Stimulated activated CD8-positive, alpha-beta memory T cell treated with anti-CD3 and anti-CD28 coated beads, Interleukin-4, amount 100 ng/mL, for 1 hour (primary cell): ENCODE measurements around the gene ANKRD7.
"Not testable (repeated sequence)": the region's sequence is repeated elsewhere in the genome, so short reads cannot be mapped to it uniquely, and the experiment has no call there.

Experiments
- DNase-seq, 2 donors: peaks; one replicate each; pipeline ENCODE4 v3.0.0-alpha.2; 2020; ENCODE audit warnings: low read depth in 2 of 2, low spot score in 1 of 2

Gene ANKRD7

DNA sequence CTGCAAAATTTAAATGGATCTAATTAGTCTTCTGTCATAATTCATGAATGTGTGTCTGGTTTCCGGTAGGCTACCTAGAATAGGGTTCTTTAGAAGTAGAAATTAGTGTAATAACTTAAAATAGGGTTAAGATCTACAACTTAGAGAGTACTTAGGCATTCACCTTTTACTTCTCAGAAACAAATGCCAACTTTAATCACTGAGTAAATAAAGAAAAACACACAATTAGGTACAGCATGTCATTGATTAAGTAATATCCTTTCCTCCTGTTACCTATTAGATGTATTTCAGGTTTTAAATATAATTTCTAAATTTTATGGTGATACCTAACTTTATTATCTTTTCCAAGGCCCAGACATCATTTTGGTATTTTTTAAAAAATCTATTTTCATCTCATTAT, 9.3 kb downstream of the ANKRD7 start:
- DNase-seq: no peak

DNA sequence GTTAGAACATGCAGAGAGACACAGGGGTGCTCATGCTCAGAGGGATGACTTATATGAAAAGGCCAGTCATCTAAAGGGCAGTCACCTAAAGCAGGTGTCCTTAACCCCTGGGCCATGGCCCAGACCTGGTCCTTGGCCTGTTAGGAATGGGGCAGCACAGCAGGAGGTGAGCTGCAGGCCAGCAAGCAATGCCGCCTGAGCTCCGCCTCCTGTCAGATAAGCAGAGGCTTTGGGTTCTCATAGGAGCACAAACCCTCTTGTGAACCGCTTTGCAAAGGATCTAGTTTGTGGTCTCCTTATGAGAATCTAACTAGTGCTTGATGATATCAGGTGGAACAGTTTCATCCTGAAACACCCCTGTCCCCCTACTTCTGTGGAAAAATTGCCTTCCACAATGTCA, 14.5 kb downstream of the ANKRD7 start:
- no peak for DNase-seq

DNA sequence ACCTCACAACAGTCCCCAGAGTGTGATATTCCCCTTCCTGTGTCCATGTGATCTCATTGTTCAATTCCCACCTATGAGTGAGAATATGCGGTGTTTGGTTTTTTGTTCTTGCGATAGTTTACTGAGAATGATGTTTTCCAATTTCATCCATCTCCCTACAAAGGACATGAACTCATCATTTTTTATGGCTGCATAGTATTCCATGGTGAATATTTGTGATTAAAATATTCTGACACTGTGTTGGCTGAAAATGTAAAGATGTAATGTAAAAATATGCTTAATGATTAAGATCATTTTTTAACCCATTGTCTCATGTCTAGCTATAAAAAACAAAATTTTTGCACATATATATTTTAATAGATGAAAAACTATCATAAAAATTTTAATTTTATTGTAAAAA, 15.8 kb downstream of the ANKRD7 start:
- DNase-seq: not testable (repeated sequence)

DNA sequence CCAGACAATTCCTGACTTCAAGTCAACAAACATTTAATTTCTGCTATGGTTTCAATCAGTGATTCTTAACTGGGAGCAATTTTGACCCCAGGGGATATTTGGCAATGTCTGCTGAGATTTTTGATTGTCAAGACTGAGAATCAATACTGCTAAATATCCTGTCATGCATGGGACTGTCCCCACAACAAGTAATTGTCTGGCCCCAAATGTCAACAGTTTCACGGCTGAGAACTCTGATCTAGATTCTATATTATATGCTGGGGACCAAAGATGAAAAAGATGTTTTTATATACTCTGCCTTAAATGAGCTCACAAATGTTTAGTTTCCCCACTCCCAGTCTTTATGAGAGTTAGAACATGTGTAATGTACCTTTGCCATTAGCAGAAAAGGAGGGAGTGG, 19.2 kb downstream of the ANKRD7 start:
- no peak for DNase-seq

DNA sequence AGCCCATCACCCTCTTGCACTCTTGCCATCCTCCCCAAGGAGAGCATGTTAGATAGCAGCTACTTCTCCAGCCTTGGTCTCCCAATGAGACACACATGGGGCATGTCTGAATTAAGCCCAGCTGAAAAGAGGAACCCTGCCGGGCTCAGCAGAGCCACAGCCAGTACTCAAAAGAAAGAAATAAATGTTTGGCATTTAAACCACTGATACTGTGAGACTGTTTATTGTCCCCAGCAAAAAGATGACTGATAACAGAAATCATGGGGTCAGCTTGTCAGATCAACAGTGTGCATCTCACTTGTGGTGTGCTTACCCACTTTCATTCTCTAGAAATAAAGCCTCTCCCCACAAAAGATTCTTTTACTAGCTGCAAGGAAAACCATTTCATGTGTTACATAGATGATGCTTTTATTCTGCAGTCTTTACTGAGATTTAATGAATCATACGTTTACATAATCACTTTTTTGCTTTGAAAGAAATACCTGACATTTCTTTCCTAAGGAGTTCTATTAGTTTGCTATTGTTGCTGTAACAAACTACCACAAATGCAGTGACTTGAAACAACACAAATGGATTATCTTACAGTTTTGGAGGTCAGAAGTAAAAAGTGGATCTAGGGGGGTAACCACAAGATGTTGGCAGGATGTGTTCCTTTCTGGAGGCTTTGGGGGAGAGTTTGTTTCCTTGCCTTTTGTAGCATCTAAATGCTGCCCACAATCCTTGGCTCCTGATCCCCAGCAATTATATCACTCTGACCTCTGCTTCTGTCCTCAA, 20.9 kb downstream of the ANKRD7 start:
- DNase-seq: no peak

DNA sequence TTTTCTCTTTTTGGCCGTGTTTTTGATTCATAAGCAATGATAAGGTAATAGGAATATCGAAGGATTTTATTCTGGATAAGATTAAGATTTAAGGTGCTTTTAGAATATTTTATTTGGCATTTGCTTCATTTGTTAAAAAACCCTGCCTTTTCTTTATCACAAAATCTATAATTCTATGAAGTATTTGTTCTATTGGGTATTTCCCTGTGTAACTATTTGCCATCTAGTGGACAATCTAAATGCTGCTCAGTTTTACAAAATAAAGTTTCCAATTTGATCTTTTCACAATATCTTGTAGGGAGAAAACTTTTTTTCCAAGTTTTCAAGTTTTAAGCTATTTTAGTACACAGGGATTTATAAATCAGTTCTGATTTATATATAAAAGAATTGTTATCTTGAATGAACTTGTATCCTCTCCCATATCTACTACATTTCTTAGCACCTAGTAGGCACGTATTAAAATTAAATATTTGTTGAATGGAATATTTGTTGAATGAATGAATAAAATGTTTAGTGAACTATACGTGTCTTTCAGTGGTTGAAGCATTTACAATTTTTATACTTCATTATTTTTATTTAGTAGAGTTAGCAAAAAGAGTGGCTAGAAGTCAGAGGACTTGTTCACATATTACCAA, 26.5 kb downstream of the ANKRD7 start:
- DNase-seq: no peak

DNA sequence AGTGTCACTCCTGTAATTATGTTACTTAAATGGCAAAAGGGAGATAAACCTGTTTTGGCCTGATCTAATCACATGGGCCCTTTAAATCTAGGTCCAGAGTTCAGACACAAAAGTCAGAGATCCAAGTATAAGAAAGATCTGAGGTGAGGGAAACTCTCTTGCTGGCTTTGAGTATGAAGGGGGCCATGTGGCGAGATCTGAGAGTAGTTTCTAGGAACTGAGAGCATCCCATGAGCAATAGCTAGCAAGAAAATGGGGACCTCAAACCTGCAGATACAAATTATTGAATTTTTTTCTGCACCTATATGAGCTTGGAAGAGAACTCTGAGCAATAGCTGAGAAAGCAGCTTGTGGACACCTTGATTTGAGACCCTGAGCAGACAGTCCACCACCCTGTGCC, 27.6 kb downstream of the ANKRD7 start:
- DNase-seq: no peak

DNA sequence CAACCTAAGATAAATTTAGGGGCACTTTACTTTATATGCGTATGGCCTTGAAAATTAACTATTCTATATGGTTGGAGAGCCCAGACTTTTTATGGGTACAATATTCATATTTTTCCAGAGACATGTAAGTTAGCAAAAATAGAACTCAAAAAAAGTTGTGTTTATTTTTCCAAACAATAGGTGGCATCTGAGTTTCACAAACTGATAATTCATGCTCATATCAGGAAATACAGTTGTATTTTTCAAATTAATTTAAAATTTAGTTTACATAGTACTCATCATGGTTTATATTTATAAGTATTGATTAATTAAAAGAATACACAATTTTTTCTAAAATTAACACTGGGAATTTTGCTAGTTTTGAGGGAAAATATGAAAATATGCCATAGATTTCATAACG, 34.6 kb downstream of the ANKRD7 start:
- DNase-seq: no peak

DNA sequence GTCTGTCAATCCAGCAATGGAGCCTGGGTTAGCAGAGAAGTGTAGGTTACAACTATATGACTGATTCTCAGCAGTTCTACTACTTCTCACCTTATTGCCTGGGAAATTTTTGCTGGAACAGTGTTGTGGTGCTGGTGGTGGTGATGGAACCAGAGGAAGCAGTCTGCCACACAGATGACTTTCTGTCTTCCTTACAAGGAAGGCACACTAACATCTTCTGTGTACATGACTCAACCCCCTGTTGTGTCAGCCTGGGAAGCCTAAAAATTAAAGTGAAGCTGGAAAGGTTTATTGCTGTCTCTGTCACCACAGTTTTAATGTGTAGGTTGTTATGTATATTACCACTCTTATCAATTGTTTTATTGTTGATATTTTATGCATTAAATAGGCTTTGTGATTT, 40.3 kb downstream of the ANKRD7 start:
- DNase-seq: no peak

DNA sequence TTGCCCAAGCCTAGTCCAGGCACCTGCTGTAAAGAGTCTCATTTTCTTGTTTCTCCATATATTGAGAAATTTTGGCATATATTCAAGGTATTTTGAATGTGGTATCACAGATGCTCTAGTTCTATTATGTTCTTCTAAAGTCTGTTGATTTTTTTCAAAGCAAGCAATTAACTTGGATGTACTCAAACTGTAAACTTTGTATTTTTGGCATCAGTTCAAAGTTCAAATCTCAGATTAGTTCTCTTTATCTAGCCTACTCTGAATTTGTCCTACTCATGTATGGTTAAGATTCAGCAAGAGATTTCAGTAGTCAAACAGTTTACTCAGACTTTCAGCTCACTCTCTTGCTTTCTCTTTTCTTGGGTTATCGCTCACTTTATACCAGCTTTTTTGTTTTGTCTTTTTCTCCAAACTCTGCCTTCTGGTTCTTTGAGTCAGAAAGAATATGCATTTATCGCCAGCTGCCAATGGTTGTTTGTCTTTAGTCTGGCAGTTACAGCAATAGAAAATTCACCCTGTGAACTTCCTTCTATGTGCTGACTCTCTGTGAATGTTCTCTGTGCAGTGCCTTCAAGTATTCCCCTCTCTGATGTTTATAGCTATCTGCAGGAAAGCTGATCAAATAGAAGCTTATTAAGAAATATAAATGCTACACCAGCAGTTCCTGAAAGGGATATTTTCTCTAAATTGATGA, 56.0 kb downstream of the ANKRD7 start:
- no peak for DNase-seq

DNA sequence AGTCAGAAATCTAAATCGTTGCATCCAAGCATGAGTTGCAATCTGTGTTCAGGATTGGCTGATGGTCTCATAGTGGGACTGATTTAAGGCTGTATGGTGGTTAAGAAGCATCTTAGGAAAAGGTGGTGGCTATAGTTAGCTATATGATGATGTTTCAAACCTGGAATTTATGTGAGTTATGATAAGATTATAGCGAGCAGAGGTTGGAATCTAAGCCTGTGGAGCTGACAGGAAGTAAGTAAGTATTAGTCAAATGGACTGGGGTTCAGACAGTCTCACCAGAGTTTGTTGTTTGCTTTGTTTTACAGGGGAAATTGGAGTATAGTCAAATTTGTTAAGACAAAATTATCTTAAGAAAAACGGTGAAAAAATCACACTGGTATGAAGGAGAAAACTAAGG, 56.7 kb downstream of the ANKRD7 start:
- DNase-seq: no peak

DNA sequence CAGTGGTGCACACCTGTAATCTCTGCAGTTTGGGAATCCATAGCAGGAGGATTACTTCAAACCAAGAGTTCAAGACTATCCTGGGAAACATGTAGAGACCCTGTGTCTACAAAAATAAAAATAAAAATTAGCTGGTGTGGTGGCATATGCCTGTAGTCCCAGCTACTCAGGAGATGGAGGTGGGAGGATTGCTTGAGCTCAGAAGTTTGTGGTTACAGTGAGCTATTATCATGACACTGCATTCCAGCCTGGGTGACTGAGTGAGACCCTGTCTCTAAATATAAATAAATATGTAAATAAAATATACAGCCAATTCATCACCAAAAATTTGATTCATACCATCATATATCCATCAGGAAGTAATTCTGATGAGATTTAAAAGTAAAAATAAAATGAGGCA, 60.9 kb downstream of the ANKRD7 start:
- DNase-seq: no peak

DNA sequence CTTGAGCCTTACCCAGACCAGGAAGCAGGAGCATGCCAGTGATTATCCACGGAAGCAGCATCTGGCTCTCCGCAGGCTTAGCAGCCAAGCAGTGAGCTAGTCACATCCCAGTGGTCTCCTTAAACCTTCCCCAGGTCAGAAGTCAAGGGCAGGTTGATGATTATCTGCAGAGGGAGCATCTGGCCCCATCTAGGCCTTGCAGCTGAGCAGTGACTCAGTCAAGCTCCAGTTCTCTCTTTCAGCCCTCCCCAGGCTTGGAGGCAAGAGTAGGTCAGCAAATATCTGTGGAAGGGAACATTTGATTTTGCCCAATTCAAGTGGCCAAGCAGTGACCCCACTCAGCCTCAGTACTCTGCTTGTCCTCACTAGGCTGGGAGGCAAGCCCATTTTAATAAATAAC, 61.6 kb downstream of the ANKRD7 start:
- DNase-seq: no peak

DNA sequence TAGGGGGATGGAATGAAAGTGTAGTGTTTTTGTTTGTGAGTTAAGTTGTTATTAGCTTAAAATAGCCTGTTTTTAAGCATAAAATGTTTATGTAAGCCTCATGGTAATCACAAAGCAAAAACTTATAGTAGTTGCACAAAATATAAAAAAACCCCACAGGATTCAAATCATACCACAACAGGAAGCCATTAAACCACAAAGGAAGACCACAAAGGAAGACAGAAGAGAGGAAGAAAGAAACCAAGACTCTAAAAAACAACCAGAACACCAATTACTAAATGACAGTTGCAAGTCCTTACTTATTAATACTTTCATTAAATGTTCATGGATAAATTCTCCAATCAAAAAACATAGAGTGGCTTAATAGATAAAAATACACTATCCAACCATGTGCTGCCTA, 63.6 kb downstream of the ANKRD7 start:
- DNase-seq: no peak

DNA sequence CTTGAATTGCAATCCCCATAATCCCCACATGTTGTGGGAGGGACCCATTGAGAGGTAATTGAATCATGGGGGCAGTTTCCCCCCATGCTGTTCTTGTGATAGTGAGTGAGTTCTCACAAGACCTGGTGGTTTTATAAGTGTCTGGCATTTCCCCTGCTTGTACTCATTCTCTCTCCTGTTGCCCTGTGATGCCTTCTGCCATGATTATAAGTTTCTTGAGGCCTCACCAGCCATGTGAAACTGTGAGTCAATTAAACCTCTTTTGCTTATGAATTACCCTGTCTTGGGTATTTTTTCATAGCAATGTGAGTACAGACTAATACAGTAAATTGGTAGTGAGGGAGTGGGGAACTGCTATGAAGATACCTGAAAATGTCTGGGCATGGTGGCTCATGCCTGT, 65.0 kb downstream of the ANKRD7 start:
- DNase-seq: no peak
